ENCODE data around the gene TADA2B. TPM values are rescaled to one million over a fixed set of nuclear protein-coding genes. Genes with fewer than 3 reads are reported as not detected.

TADA2B gene
- total RNA-seq, 1 donor: 37.5 TPM

Other genes starting within 250 kb of the TADA2B start
- 35.4 TPM for gene TBC1D14, start 133.5 kb upstream of the TADA2B start, total RNA-seq
- gene GRPEL1, start 24.7 kb downstream of the TADA2B start, total RNA-seq: 50.5 TPM
- gene SORCS2, start 149.2 kb downstream of the TADA2B start, total RNA-seq: 0.10 TPM

Data from mononuclear cell (primary cell).